ENCODE results near the gene S100A7. TPM values are rescaled to one million over a fixed set of nuclear protein-coding genes. Genes with fewer than 3 reads are reported as not detected.
"Not testable (repeated sequence)": the region's sequence is repeated elsewhere in the genome, so short reads cannot be mapped to it uniquely, and the experiment has no call there.

S100A7 gene
- polyA plus RNA-seq, 1 donor = 0.43 TPM

GRCh38 chr1:153430561-153430960 is 29.9 kb downstream of the S100A7 start:
- DNase-seq = no peak

DNA sequence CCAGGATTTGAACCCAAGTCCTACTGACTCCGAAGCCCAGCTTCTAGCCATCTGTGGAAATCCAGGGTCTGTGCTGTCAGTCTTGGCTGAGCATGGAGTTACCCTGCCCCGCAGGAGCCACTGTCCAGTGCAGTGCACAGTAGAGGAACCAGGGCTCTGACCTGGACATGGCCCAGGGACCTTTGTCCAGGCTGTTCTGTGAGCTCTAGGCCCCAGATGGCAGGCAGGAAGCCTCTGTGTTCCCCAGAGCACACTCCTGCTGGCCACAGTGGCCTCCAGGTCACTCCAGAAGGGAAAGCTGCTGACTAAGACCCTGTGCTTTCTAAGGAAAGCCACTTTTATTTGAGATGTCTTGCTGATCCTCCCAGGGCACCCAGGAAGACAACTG is 30.3 kb downstream of the S100A7 start:
- no peak for DNase-seq

DNA sequence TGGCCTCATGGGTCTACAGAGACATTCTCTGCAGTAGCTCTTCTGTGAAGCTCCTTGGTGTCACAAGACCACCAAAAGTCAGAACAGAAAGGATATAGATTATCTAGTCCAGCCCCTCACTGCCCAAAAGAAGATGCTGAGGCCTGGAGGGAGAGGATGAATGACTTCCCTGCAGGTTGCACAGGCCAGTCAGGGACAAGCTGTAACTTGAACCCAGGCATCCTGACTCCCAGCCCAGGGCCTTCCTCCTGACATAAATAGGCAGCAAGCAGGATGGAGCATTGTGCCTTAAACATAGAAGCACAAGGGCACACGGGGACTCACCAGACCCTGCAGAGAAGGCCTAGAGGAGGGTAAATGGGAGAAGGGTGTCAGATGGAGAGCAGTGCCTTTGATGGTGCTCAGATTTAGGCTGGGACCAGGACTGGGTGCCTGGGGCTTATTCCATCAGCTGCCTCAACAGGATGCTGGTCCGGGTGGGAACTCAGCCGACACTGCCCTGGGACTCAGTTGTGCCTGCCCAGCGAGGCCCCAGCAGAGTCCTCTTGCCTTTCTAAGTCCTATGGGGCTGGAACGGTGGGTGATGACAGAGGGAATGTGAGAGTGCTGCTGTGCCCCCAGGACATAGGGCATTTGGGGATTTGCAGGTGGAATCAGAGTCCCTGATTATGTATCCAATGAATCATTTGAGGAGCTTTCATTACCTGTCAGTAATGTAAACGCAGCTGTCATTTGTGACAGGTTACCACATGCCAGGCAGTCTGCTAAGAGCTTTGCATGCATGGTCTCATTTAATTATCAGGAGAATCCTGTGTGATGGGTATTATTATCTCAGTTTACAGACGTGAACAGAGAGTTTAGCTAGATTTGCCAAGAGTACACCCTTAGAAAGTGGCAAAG is 30.9 kb downstream of the S100A7 start:
- no peak for DNase-seq

DNA sequence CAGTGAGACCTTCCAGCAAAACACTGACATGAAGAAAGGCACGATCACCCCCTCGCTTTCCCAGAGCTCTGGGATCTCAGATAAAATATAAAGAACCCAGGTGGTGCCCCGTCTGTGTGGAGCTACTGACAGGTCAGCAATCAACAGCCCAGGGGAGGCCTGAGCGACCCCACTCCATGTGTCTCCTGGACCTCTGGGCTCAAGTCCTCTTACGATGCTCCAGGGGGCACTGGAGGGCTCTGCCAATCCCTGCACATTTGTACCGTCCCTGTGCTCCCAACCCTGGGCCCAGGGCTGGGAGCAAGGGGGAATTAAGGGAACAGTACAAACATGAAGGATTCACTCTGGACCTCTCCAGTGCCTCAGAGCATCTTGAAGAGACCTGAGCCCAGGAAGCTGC is 31.7 kb downstream of the S100A7 start:
- DNase-seq = no peak

DNA sequence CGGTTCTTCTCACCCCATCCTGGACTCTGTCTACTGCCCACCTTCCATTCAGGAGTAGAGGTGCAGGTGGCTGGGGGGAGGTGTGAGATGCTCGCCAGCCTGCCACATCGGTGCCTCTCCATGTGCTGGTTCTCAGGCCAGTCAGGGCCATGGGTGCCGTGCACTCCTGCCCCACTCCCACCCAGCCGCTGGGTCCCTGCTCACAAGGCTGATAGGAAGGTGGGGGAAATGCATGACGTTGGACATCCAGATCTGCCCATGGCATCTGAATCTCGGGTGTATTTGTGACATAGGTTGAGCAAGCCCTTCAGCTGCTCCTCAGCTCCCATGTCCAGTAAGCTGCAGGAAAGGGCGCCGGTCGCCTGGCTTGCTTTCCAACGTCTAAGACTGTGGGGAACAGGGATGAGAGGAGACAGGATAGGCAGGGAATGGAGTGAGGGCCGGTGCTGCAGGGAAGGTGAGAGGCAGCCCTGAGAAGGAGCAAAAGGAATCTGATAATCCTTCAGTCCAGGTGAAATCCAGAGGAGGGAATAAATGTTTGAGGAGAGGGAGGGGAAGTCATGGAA is 32.3 kb downstream of the S100A7 start:
- DNase-seq = no peak

- DNase-seq = no peak
These were observed 33.6 kb downstream of the S100A7 start for GRCh38 chr1:153426809-153427208.

DNA sequence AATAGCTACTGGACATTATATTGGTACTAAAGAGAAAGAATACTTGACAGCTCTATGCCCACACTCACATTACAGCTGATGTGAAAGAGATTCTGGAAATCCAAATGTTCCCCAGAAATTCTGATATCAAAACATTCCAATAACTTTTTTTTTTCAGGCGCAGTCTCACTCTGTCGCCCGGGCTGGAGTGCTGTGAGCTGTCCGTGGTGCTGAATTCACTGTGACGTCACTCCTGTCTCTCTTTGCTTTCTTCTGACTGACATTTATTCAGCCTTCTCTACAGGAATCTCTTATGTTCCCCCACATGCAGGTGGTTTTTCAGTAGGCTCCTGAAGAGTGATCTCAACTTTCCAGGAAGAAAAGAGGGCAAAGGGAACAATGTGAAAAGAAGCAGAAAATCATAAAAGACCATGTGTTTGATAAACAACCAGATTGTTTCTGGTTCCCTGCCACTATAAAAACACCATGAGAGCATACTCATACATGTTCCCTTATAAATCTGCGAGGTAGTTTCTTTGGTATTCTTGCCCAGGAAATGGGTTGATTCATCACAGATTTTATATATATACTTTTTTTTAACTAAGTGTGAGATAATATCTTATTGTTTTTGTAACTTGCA is 37.9 kb downstream of the S100A7 start:
- DNase-seq = peak; percentile 82

GRCh38 chr1:153420306-153420705 is 40.1 kb downstream of the S100A7 start:
- no peak for DNase-seq

- not testable (repeated sequence) for DNase-seq
These were observed 41.0 kb downstream of the S100A7 start for GRCh38 chr1:153419436-153419793.

DNA sequence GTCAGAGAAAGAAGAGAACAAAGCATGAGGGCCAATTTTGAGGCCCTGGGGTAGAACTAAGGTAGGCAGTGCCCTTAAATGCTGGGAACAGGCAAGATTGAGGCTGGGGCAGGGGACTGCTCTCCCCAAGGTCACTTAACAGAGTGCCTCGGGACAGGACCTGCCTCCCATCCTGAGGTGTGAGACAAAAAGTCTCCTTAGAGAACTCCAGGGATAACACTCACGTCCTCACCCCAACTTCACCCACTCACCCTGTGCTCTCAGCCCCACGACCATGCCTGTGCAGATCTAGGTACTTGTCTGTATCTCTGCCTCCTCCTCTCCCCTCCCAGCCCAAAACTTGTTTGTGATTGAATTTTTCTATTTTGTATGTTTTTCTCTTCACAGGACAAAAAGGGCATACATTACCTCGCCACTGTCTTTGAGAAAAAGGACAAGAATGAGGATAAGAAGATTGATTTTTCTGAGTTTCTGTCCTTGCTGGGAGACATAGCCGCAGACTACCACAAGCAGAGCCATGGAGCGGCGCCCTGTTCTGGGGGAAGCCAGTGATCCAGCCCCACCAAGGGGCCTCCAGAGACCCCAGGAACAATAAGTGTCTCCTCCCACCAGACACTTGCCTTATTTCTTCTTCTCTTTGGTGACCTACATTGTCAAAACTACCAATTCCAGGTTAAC is 41.6 kb downstream of the S100A7 start:
- DNase-seq = not testable (repeated sequence)

- DNase-seq = no peak
These were observed 43.1 kb downstream of the S100A7 start for GRCh38 chr1:153417136-153417888.

- DNase-seq = no peak
These were observed 44.4 kb downstream of the S100A7 start, which contains the start of gene S100A7A for GRCh38 chr1:153415850-153416570. TSS of gene S100A7A (plus strand) at chr1:153416520. CDS start at chr1:153418083, 1,563 bp downstream.

DNA sequence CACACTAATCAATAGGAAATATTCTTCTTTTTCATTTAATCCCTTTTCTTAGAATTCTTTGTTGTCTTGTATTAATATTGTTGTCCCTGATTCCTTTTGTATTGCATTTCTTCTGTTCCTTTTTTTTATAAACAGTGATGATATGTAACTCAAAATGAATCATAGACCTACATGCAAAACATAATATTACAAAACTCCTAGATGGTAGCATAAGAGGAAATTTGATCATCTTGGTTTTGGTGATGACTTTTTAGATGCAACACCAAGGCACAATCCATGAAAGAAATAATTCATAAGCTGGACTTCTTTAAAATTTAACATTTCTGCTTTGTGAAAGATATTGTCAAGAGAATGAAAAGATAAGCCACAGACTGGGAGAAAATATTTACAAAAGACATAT is 46.5 kb downstream of the S100A7 start:
- not testable (repeated sequence) for DNase-seq

Other genes with a start within 250 kb of the S100A7 start
- not detected for gene PRR9, start 243.1 kb downstream of the S100A7 start, polyA plus RNA-seq (ENCODE audit: insufficient read length)
- not detected for gene LORICRIN, start 201.0 kb downstream of the S100A7 start, polyA plus RNA-seq (ENCODE audit: insufficient read length)
- not detected for gene PGLYRP3, start 147.7 kb downstream of the S100A7 start, polyA plus RNA-seq (ENCODE audit: insufficient read length)
- not detected for gene PGLYRP4, start 111.8 kb downstream of the S100A7 start, polyA plus RNA-seq (ENCODE audit: insufficient read length)
- 6.2 TPM for gene S100A9, start 102.8 kb downstream of the S100A7 start, polyA plus RNA-seq (ENCODE audit: insufficient read length)
- gene S100A12, start 85.0 kb downstream of the S100A7 start, polyA plus RNA-seq (ENCODE audit: insufficient read length) = not detected
- 3.4 TPM for gene S100A8, start 69.6 kb downstream of the S100A7 start, polyA plus RNA-seq (ENCODE audit: insufficient read length)
- gene S100A7A, start 44.1 kb downstream of the S100A7 start, polyA plus RNA-seq (ENCODE audit: insufficient read length) = not detected
- gene S100A6, start 75.3 kb upstream of the S100A7 start, polyA plus RNA-seq (ENCODE audit: insufficient read length) = 182 TPM
- gene S100A5, start 80.3 kb upstream of the S100A7 start, polyA plus RNA-seq (ENCODE audit: insufficient read length) = 1.3 TPM
- 29.0 TPM for gene S100A4, start 85.2 kb upstream of the S100A7 start, polyA plus RNA-seq (ENCODE audit: insufficient read length)
- 0.25 TPM for gene S100A3, start 88.6 kb upstream of the S100A7 start, polyA plus RNA-seq (ENCODE audit: insufficient read length)
- 3.9 TPM for gene S100A2, start 105.2 kb upstream of the S100A7 start, polyA plus RNA-seq (ENCODE audit: insufficient read length)
- gene S100A16, start 152.5 kb upstream of the S100A7 start, polyA plus RNA-seq (ENCODE audit: insufficient read length) = 87.2 TPM
- gene S100A14, start 155.7 kb upstream of the S100A7 start, polyA plus RNA-seq (ENCODE audit: insufficient read length) = 16.8 TPM
- gene S100A13, start 166.9 kb upstream of the S100A7 start, polyA plus RNA-seq (ENCODE audit: insufficient read length) = 120 TPM
- gene S100A1, start 167.8 kb upstream of the S100A7 start, polyA plus RNA-seq (ENCODE audit: insufficient read length) = 18.5 TPM
- 149 TPM for gene CHTOP, start 173.4 kb upstream of the S100A7 start, polyA plus RNA-seq (ENCODE audit: insufficient read length)
- 52.0 TPM for gene SNAPIN, start 198.1 kb upstream of the S100A7 start, polyA plus RNA-seq (ENCODE audit: insufficient read length)
- gene ILF2, start 210.3 kb upstream of the S100A7 start, polyA plus RNA-seq (ENCODE audit: insufficient read length) = 316 TPM
- gene NPR1, start 218.0 kb upstream of the S100A7 start, polyA plus RNA-seq (ENCODE audit: insufficient read length) = 61.2 TPM

Measured in left kidney (tissue), 2 donors.